H9 (cell line): ENCODE results near the gene EXOC3L1. TPM values are rescaled to one million over a fixed set of nuclear protein-coding genes. Genes with fewer than 3 reads are reported as not detected.

Experiments
- DNase-seq: peaks from one replicate; pipeline ENCODE4 v3.0.0-alpha.2; 2017
- H2AFZ ChIP-seq: one replicate; pipeline ENCODE4 v1.6.1; 2013; ENCODE audit warnings: mild to moderate bottlenecking, low read length, control low read depth, moderate library complexity
- H2AK5ac ChIP-seq: 2 replicates; pipeline ENCODE4 v1.6.1; 2013; ENCODE audit warnings: low read length, control low read depth, mixed read lengths; ENCODE audit not compliant: insufficient read length
- H2BK120ac ChIP-seq: one replicate; pipeline ENCODE4 v1.6.1; 2013; ENCODE audit warnings: low read depth, mild to moderate bottlenecking, low read length, control low read depth, inconsistent platforms; ENCODE audit not compliant: poor library complexity, severe bottlenecking
- H2BK12ac ChIP-seq: 2 replicates; pipeline ENCODE4 v1.6.1; 2013; ENCODE audit warnings: low read length, control low read depth, mixed read lengths, low read depth; ENCODE audit not compliant: insufficient read length
- H2BK15ac ChIP-seq: 2 replicates; pipeline ENCODE4 v1.6.1; 2013; ENCODE audit warnings: low read depth, low read length, control low read depth
- H2BK20ac ChIP-seq: one replicate; pipeline ENCODE4 v1.6.1; 2013; ENCODE audit warnings: low read depth, mild to moderate bottlenecking, low read length, control low read depth, inconsistent platforms; ENCODE audit not compliant: poor library complexity, severe bottlenecking
- H2BK5ac ChIP-seq: 2 replicates; pipeline ENCODE4 v1.6.1; 2013; ENCODE audit warnings: low read length, control low read depth, mixed read lengths; ENCODE audit not compliant: insufficient read length
- H3K14ac ChIP-seq: 2 replicates; pipeline ENCODE4 v1.6.1; 2013; ENCODE audit warnings: low read length, control low read depth; ENCODE audit not compliant: insufficient read depth
- H3K18ac ChIP-seq: 2 replicates; pipeline ENCODE4 v1.6.1; 2013; ENCODE audit warnings: low read depth, mild to moderate bottlenecking, mixed read lengths, low read length, control low read depth; ENCODE audit not compliant: insufficient read length
- H3K23ac ChIP-seq: 2 replicates; pipeline ENCODE4 v1.6.1; 2013; ENCODE audit warnings: low read length, control low read depth, mixed read lengths, low read depth; ENCODE audit not compliant: insufficient read length
- H3K23me2 ChIP-seq: 2 replicates; pipeline ENCODE4 v1.6.1; 2013; ENCODE audit warnings: low read depth, mild to moderate bottlenecking, mixed read lengths, low read length, control low read depth; ENCODE audit not compliant: insufficient read length, poor library complexity, severe bottlenecking
- H3K27ac ChIP-seq: 2 replicates; pipeline ENCODE4 v1.5.1; 2013; ENCODE audit warnings: low read length, control low read depth, mixed read lengths, low read depth; ENCODE audit not compliant: insufficient read length
- H3K27me3 ChIP-seq: 2 replicates; pipeline ENCODE4 v1.6.1; 2013; ENCODE audit warnings: low read length, control low read depth, inconsistent platforms; ENCODE audit not compliant: insufficient read depth
- H3K4ac ChIP-seq: 2 replicates; pipeline ENCODE4 v1.6.1; 2013; ENCODE audit warnings: low read depth, mild to moderate bottlenecking, control low read depth, inconsistent platforms, low read length, moderate library complexity
- H3K4me1 ChIP-seq: 2 replicates; pipeline ENCODE4 v1.6.1; 2013; ENCODE audit warnings: low read length, control low read depth, inconsistent platforms; ENCODE audit not compliant: insufficient read depth
- H3K4me2 ChIP-seq: 2 replicates; pipeline ENCODE4 v1.6.1; 2013; ENCODE audit warnings: low read length, control low read depth, mixed read lengths; ENCODE audit not compliant: insufficient read length, insufficient read depth
- H3K56ac ChIP-seq: 2 replicates; pipeline ENCODE4 v1.6.1; 2013; ENCODE audit warnings: low read depth, mild to moderate bottlenecking, mixed read lengths, low read length, control low read depth; ENCODE audit not compliant: insufficient read length
- H3K79me1 ChIP-seq: 2 replicates; pipeline ENCODE4 v1.6.1; 2013; ENCODE audit warnings: low read depth, mild to moderate bottlenecking, moderate library complexity, low read length, control low read depth, inconsistent platforms; ENCODE audit not compliant: insufficient read depth, poor library complexity, severe bottlenecking
- H3K79me2 ChIP-seq: 2 replicates; pipeline ENCODE4 v1.6.1; 2013; ENCODE audit warnings: low read length, control low read depth, inconsistent platforms; ENCODE audit not compliant: insufficient read depth
- H3K9ac ChIP-seq: 2 replicates; pipeline ENCODE4 v1.6.1; 2013; ENCODE audit warnings: low read length, control low read depth, mixed read lengths; ENCODE audit not compliant: insufficient read length; ENCODE audit errors: extremely low read depth
- H3K9me3 ChIP-seq: one replicate; pipeline ENCODE4 v1.6.1; 2013; ENCODE audit warnings: low read depth, low read length, inconsistent platforms; ENCODE audit not compliant: control insufficient read depth
- H3T11ph ChIP-seq: one replicate; pipeline ENCODE4 v1.6.1; 2013; ENCODE audit warnings: mild to moderate bottlenecking, low read length, control low read depth, inconsistent platforms
- H4K20me1 ChIP-seq: one replicate; pipeline ENCODE4 v1.6.1; 2013; ENCODE audit not compliant: control insufficient read depth, insufficient read length, insufficient read depth
- H4K5ac ChIP-seq: 2 replicates; pipeline ENCODE4 v1.6.1; 2013; ENCODE audit warnings: low read depth, mild to moderate bottlenecking, mixed read lengths, low read length, control low read depth; ENCODE audit not compliant: insufficient read length
- H4K8ac ChIP-seq: replicated peaks from 2 replicates; pipeline ENCODE4 v1.6.1; 2013; ENCODE audit warnings: low read length, control low read depth, mixed read lengths, low read depth; ENCODE audit not compliant: insufficient read length
- H4K91ac ChIP-seq: 2 replicates; pipeline ENCODE4 v1.6.1; 2013; ENCODE audit warnings: low read depth, mild to moderate bottlenecking, moderate library complexity, mixed read lengths, low read length, control low read depth; ENCODE audit not compliant: insufficient read length
- H3K27ac Mint-ChIP-seq, 3 experiments: 2 replicates in 2 of 3; 3 replicates in 1 of 3; pipeline ENCODE4 v1.8.0; 2020 to 2021; ENCODE audit warnings: mixed read lengths in 3 of 3, mild to moderate bottlenecking in 1 of 3, moderate library complexity in 1 of 3
- H3K27me3 Mint-ChIP-seq: 2 replicates; pipeline ENCODE4 v1.8.0; 2021; ENCODE audit warnings: low read depth, mild to moderate bottlenecking, moderate library complexity, mixed read lengths
- H3K36me3 Mint-ChIP-seq, 3 experiments: 2 replicates in 2 of 3; 3 replicates in 1 of 3; pipeline ENCODE4 v1.8.0; 2020 to 2021; ENCODE audit warnings: low read depth in 3 of 3, mixed read lengths in 3 of 3; ENCODE audit not compliant: insufficient read depth in 1 of 3
- H3K4me1 Mint-ChIP-seq, 2 experiments: 2 replicates each; pipeline ENCODE4 v1.8.0; 2020; ENCODE audit warnings: mixed read lengths in 2 of 2
- H3K4me3 Mint-ChIP-seq, 2 experiments: 2 replicates in 1 of 2; 3 replicates in 1 of 2; pipeline ENCODE4 v1.8.0; 2020 to 2021; ENCODE audit warnings: mild to moderate bottlenecking in 2 of 2, mixed read lengths in 2 of 2, moderate library complexity in 1 of 2
- H3K9me3 Mint-ChIP-seq, 2 experiments: 2 replicates in 1 of 2; 3 replicates in 1 of 2; pipeline ENCODE4 v1.8.0; 2020; ENCODE audit warnings: mild to moderate bottlenecking in 2 of 2, mixed read lengths in 2 of 2, moderate library complexity in 1 of 2
- CTCF ChIP-seq: fragments of 200-600 bp; sonication (generic); conservative IDR thresholded peaks from 3 replicates; pipeline ENCODE4 v1.8.0; 2021; ENCODE audit warnings: antibody characterized with exemption, mild to moderate bottlenecking
- WGBS: extraction: QIAGEN DNeasy Blood & Tissue Kit; methylation state at CpG from one replicate; pipeline ENCODE4 v1.1.7; 2013; ENCODE audit warnings: missing lambda C conversion rate, low lambda C conversion rate, mixed read lengths; ENCODE audit not compliant: insufficient read length; ENCODE audit errors: extremely low coverage; 5-methylcytosine and 5-hydroxymethylcytosine counted together
- total RNA-seq: library from RNA; stranded (reverse); gene quantifications from 2 replicates; pipeline ENCODE4 v1.2.1, GENCODE V29; 2021

The EXOC3L1 gene
- total RNA-seq, 1 experiment from 2014 or later: 3.3 TPM

- no peak overlapping the region for H4K91ac ChIP-seq
- peaks cover 3% of the 10 kb centered on the region for H3K79me1 ChIP-seq
- WGBS: no CpG with 5 or more reads among the region's 3 CpGs
- no peak overlapping the region for H3K4ac ChIP-seq
- no peaks in the 10 kb centered on the region for H3K9me3 ChIP-seq
- no peak overlapping the region for H3K23ac ChIP-seq
- H2BK12ac ChIP-seq: no peak overlapping the region
- TF ChIP-seq CTCF: no peak
- no peak for DNase-seq
- no peaks in the 10 kb centered on the region for H4K20me1 ChIP-seq
- H4K8ac ChIP-seq: no peak overlapping the region
- H2AFZ ChIP-seq: no peak overlapping the region
- Mint-ChIP-seq H3K27ac (no peak overlapping the region), H3K4me1 (peaks cover 17 to 20% of the 10 kb centered on the region in 2 experiments), H3K36me3 (peaks cover 2 to 18% (median 16%) of the 10 kb centered on the region in 3 experiments; a peak in 5 of 7 replicates), H3K27me3 (peaks cover 23% of the 10 kb centered on the region), H3K9me3 (no peaks in the 10 kb centered on the region; a peak in 1 of 5 replicates), H3K4me3 (no peak overlapping the region)
- H2BK20ac ChIP-seq: no peak overlapping the region
- no peak overlapping the region for H3K4me2 ChIP-seq
- peaks cover 5% of the 10 kb centered on the region; the same call in 1 of the 2 replicates for H3K79me2 ChIP-seq
- H2AK5ac ChIP-seq: no peak overlapping the region
- H4K5ac ChIP-seq: no peak overlapping the region
- no peak overlapping the region for H2BK15ac ChIP-seq
- no peak overlapping the region for H2BK120ac ChIP-seq
- H3K9ac ChIP-seq: no peak overlapping the region
- H3K56ac ChIP-seq: no peak overlapping the region
- H3T11ph ChIP-seq: no peak overlapping the region
- no peak overlapping the region for H2BK5ac ChIP-seq
- no peak overlapping the region for H3K18ac ChIP-seq
- H3K14ac ChIP-seq: no peak overlapping the region
- peaks cover 4% of the 10 kb centered on the region for H3K4me1 ChIP-seq
- H3K27me3 ChIP-seq: no peaks in the 10 kb centered on the region
- no peak overlapping the region for H3K27ac ChIP-seq
- H3K23me2 ChIP-seq: peaks cover 15% of the 10 kb centered on the region
Measured at GRCh38 chr16:67223992-67224391, 34.1 kb upstream of the EXOC3L1 start.
